HEK293 (cell line): Measurements from ENCODE around the gene TRMU.
A peak's percentile ranks its signal among the peaks of the same experiment; 100 is the strongest.

ENCODE experiments used
- EGR2 ChIP-seq: fragments of 450-650 bp; formaldehyde crosslinking; IDR thresholded peaks from 2 replicates; pipeline ENCODE4 v1.5.1; 2016; ENCODE audit warnings: low read depth, missing biosample characterization, missing genetic modification characterization
- RBAK ChIP-seq: fragments of 450-650 bp; formaldehyde crosslinking; IDR thresholded peaks from 2 replicates; pipeline ENCODE4 v1.5.1; 2016; ENCODE audit warnings: missing biosample characterization, missing genetic modification characterization
- SALL2 ChIP-seq: fragments of 450-650 bp; formaldehyde crosslinking; IDR thresholded peaks from 2 replicates; pipeline ENCODE4 v1.5.0; 2017; ENCODE audit warnings: missing biosample characterization, mild to moderate bottlenecking, missing genetic modification characterization, borderline replicate concordance
- SCRT2 ChIP-seq: fragments of 450-650 bp; formaldehyde crosslinking; IDR thresholded peaks from 2 replicates; pipeline ENCODE4 v1.5.1; 2016; ENCODE audit warnings: missing biosample characterization, missing genetic modification characterization
- SP7 ChIP-seq: fragments of 450-650 bp; formaldehyde crosslinking; IDR thresholded peaks from 2 replicates; pipeline ENCODE4 v1.5.1; 2016; ENCODE audit warnings: missing biosample characterization, missing genetic modification characterization
- ZBTB48 ChIP-seq: fragments of 450-650 bp; formaldehyde crosslinking; IDR thresholded peaks from 2 replicates; pipeline ENCODE4 v1.5.1; 2016; ENCODE audit warnings: missing biosample characterization, missing genetic modification characterization
- ZIC2 ChIP-seq: fragments of 450-650 bp; formaldehyde crosslinking; IDR thresholded peaks from 2 replicates; pipeline ENCODE4 v1.5.1; 2016; ENCODE audit warnings: missing biosample characterization, missing genetic modification characterization
- ZNF112 ChIP-seq: fragments of 450-650 bp; formaldehyde crosslinking; IDR thresholded peaks from 2 replicates; pipeline ENCODE4 v1.5.0; 2017; ENCODE audit warnings: missing biosample characterization, missing genetic modification characterization
- ZNF133 ChIP-seq: fragments of 450-650 bp; formaldehyde crosslinking; IDR thresholded peaks from 2 replicates; pipeline ENCODE4 v1.5.1; 2016; ENCODE audit warnings: missing biosample characterization, missing genetic modification characterization
- ZNF155 ChIP-seq: fragments of 450-650 bp; formaldehyde crosslinking; IDR thresholded peaks from 2 replicates; pipeline ENCODE4 v1.5.1; 2016; ENCODE audit warnings: missing biosample characterization, missing genetic modification characterization
- ZNF324 ChIP-seq: fragments of 450-650 bp; formaldehyde crosslinking; IDR thresholded peaks from 2 replicates; pipeline ENCODE4 v1.5.1; 2016; ENCODE audit warnings: missing biosample characterization, missing genetic modification characterization
- ZNF391 ChIP-seq: fragments of 450-650 bp; formaldehyde crosslinking; IDR thresholded peaks from 2 replicates; pipeline ENCODE4 v1.5.1; 2016; ENCODE audit warnings: low read depth, missing biosample characterization, missing genetic modification characterization, borderline replicate concordance
- ZNF416 ChIP-seq: fragments of 450-650 bp; formaldehyde crosslinking; IDR thresholded peaks from 2 replicates; pipeline ENCODE4 v1.5.1; 2016; ENCODE audit warnings: missing biosample characterization, missing genetic modification characterization
- ZNF426 ChIP-seq: fragments of 450-650 bp; formaldehyde crosslinking; IDR thresholded peaks from 2 replicates; pipeline ENCODE4 v1.5.1; 2017; ENCODE audit warnings: missing biosample characterization, missing genetic modification characterization, mild to moderate bottlenecking, inconsistent platforms, moderate library complexity
- ZNF558 ChIP-seq: fragments of 450-650 bp; formaldehyde crosslinking; IDR thresholded peaks from 2 replicates; pipeline ENCODE4 v1.5.1; 2016; ENCODE audit warnings: missing biosample characterization, missing genetic modification characterization
- ZNF585B ChIP-seq: fragments of 450-650 bp; formaldehyde crosslinking; IDR thresholded peaks from 2 replicates; pipeline ENCODE4 v1.5.1; 2016; ENCODE audit warnings: missing biosample characterization, missing genetic modification characterization
- ZNF670 ChIP-seq: fragments of 450-650 bp; formaldehyde crosslinking; IDR thresholded peaks from 2 replicates; pipeline ENCODE4 v1.5.1; 2016; ENCODE audit warnings: missing biosample characterization, missing genetic modification characterization, low read depth
- ZNF677 ChIP-seq: fragments of 450-650 bp; IDR thresholded peaks from 2 replicates; pipeline ENCODE4 v1.5.0; 2018; ENCODE audit warnings: missing biosample characterization, mild to moderate bottlenecking, missing genetic modification characterization, moderate library complexity
- ZNF785 ChIP-seq: fragments of 450-650 bp; formaldehyde crosslinking; IDR thresholded peaks from 2 replicates; pipeline ENCODE4 v1.5.1; 2016; ENCODE audit warnings: missing biosample characterization, missing genetic modification characterization
- ZNF791 ChIP-seq: fragments of 450-650 bp; formaldehyde crosslinking; IDR thresholded peaks from 2 replicates; pipeline ENCODE4 v1.5.1; 2016; ENCODE audit warnings: missing biosample characterization, missing genetic modification characterization
- TF ChIP-seq, protein P1 (sequence below): fragments of 450-650 bp; formaldehyde crosslinking; IDR thresholded peaks from 2 replicates; pipeline ENCODE4 v1.5.1; 2016; ENCODE audit warnings: missing biosample characterization, missing genetic modification characterization
- TF ChIP-seq, protein P2 (sequence below): fragments of 450-650 bp; formaldehyde crosslinking; IDR thresholded peaks from 2 replicates; pipeline ENCODE4 v1.5.1; 2016; ENCODE audit warnings: missing biosample characterization, missing genetic modification characterization
- TF ChIP-seq, protein P3 (sequence below): fragments of 450-650 bp; formaldehyde crosslinking; IDR thresholded peaks from 2 replicates; pipeline ENCODE4 v1.5.1; 2016; ENCODE audit warnings: missing biosample characterization, missing genetic modification characterization
- TF ChIP-seq, protein P4 (sequence below): fragments of 450-650 bp; formaldehyde crosslinking; IDR thresholded peaks from 2 replicates; pipeline ENCODE4 v1.5.1; 2017; ENCODE audit warnings: missing biosample characterization, mild to moderate bottlenecking, missing genetic modification characterization, moderate library complexity
- TF ChIP-seq, protein P5 (sequence below): fragments of 450-650 bp; formaldehyde crosslinking; IDR thresholded peaks from 2 replicates; pipeline ENCODE4 v1.5.1; 2016; ENCODE audit warnings: missing biosample characterization, missing genetic modification characterization
- TF ChIP-seq, protein P6 (sequence below): sonication (generic); formaldehyde crosslinking; IDR thresholded peaks from 2 replicates; pipeline ENCODE4 v1.8.1; 2022; ENCODE audit warnings: mild to moderate bottlenecking, moderate library complexity, missing genetic modification reagents
- TF ChIP-seq, protein P7 (sequence below): fragments of 450-650 bp; formaldehyde crosslinking; IDR thresholded peaks from 2 replicates; pipeline ENCODE4 v1.5.1; 2016; ENCODE audit warnings: missing biosample characterization, missing genetic modification characterization
- TF ChIP-seq, protein P8 (sequence below): fragments of 450-650 bp; formaldehyde crosslinking; IDR thresholded peaks from 2 replicates; pipeline ENCODE4 v1.5.1; 2016; ENCODE audit warnings: missing biosample characterization, missing genetic modification characterization

TRMU gene

DNA sequence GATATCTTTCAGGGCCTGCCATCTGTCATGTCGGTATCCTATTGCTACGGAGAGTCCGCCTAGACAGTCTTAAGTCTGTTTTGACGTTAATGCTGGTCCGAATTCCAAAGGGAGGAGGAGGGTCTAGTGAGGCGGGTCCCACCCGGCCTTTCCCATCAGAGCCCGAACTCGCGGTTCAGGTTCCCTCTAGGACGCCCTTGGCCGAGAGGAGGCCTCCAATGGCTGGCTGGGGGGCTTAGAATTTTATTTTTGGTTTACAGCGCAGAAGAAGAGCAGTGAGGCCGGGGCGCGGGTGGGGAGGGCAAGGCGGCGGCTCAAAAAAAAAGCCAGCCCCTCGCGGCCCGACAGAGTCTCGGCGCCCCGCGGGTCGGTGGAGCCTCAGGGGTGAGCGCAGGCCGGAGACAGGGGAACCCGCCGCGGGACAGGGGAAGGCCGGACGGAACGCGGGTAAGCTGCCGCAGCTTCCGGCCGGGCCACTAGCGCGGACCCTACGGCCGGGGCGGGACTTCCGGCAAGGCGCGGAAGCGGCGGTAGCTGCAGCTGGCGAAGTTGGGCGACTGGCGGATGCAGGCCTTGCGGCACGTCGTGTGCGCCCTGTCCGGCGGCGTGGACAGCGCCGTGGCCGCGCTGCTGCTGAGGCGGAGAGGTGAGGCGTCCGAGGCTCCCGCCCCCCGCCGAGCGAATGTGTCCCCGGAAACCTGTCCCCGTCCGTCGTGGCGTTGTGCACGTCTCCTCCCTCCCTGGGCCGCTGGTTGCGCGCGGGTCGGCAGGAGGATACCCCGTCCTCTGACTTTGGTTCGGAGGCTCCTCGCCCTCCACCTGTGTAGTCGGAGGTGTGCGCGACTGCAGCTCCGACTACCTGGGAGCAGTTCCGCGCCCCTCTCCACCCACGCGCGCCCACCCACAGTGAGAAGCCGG lies at the start of gene TRMU (continued):
- TF ChIP-seq, protein P1, sequence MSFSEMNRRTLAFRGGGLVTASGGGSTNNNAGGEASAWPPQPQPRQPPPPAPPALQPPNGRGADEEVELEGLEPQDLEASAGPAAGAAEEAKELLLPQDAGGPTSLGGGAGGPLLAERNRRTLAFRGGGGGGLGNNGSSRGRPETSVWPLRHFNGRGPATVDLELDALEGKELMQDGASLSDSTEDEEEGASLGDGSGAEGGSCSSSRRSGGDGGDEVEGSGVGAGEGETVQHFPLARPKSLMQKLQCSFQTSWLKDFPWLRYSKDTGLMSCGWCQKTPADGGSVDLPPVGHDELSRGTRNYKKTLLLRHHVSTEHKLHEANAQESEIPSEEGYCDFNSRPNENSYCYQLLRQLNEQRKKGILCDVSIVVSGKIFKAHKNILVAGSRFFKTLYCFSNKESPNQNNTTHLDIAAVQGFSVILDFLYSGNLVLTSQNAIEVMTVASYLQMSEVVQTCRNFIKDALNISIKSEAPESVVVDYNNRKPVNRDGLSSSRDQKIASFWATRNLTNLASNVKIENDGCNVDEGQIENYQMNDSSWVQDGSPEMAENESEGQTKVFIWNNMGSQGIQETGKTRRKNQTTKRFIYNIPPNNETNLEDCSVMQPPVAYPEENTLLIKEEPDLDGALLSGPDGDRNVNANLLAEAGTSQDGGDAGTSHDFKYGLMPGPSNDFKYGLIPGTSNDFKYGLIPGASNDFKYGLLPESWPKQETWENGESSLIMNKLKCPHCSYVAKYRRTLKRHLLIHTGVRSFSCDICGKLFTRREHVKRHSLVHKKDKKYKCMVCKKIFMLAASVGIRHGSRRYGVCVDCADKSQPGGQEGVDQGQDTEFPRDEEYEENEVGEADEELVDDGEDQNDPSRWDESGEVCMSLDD (tag by site-specific recombination): peak; percentile 75
- TF ChIP-seq SALL2: no peak
- TF ChIP-seq RBAK: no peak
- TF ChIP-seq ZIC2 (tag by site-specific recombination): peak; percentile 75
- TF ChIP-seq, protein P2, sequence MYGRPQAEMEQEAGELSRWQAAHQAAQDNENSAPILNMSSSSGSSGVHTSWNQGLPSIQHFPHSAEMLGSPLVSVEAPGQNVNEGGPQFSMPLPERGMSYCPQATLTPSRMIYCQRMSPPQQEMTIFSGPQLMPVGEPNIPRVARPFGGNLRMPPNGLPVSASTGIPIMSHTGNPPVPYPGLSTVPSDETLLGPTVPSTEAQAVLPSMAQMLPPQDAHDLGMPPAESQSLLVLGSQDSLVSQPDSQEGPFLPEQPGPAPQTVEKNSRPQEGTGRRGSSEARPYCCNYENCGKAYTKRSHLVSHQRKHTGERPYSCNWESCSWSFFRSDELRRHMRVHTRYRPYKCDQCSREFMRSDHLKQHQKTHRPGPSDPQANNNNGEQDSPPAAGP (tag by site-specific recombination): peak; percentile 84
- peak; percentile 81 for TF ChIP-seq EGR2 (tag by site-specific recombination)
- TF ChIP-seq, protein P3, sequence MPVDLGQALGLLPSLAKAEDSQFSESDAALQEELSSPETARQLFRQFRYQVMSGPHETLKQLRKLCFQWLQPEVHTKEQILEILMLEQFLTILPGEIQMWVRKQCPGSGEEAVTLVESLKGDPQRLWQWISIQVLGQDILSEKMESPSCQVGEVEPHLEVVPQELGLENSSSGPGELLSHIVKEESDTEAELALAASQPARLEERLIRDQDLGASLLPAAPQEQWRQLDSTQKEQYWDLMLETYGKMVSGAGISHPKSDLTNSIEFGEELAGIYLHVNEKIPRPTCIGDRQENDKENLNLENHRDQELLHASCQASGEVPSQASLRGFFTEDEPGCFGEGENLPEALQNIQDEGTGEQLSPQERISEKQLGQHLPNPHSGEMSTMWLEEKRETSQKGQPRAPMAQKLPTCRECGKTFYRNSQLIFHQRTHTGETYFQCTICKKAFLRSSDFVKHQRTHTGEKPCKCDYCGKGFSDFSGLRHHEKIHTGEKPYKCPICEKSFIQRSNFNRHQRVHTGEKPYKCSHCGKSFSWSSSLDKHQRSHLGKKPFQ (tag by site-specific recombination): no peak
- TF ChIP-seq, protein P4, sequence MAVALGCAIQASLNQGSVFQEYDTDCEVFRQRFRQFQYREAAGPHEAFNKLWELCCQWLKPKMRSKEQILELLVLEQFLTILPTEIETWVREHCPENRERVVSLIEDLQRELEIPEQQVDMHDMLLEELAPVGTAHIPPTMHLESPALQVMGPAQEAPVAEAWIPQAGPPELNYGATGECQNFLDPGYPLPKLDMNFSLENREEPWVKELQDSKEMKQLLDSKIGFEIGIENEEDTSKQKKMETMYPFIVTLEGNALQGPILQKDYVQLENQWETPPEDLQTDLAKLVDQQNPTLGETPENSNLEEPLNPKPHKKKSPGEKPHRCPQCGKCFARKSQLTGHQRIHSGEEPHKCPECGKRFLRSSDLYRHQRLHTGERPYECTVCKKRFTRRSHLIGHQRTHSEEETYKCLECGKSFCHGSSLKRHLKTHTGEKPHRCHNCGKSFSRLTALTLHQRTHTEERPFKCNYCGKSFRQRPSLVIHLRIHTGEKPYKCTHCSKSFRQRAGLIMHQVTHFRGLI (tag by site-specific recombination): peak; percentile 50; the same call in 1 of the 2 replicates
- no peak for TF ChIP-seq ZNF558 (tag by site-specific recombination)
- no peak for TF ChIP-seq ZNF155
- peak; percentile 83 for TF ChIP-seq ZBTB48 (tag by site-specific recombination)
- TF ChIP-seq ZNF585B (tag by site-specific recombination): no peak
- TF ChIP-seq ZNF670 (tag by site-specific recombination): no peak
- TF ChIP-seq, protein P5, sequence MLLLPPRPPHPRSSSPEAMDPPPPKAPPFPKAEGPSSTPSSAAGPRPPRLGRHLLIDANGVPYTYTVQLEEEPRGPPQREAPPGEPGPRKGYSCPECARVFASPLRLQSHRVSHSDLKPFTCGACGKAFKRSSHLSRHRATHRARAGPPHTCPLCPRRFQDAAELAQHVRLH (tag by site-specific recombination): peak; percentile 91
- TF ChIP-seq SP7 (tag by site-specific recombination): peak; percentile 81
- TF ChIP-seq ZNF426 (tag by site-specific recombination): no peak
- TF ChIP-seq ZNF112 (tag by site-specific recombination): no peak
- TF ChIP-seq ZNF391: peak; percentile 78; the same call in 1 of the 2 replicates
- TF ChIP-seq ZNF133 (tag by site-specific recombination): no peak
- TF ChIP-seq ZNF791: no peak
- TF ChIP-seq, protein P6, sequence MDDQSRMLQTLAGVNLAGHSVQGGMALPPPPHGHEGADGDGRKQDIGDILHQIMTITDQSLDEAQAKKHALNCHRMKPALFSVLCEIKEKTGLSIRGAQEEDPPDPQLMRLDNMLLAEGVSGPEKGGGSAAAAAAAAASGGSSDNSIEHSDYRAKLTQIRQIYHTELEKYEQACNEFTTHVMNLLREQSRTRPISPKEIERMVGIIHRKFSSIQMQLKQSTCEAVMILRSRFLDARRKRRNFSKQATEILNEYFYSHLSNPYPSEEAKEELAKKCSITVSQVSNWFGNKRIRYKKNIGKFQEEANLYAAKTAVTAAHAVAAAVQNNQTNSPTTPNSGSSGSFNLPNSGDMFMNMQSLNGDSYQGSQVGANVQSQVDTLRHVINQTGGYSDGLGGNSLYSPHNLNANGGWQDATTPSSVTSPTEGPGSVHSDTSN: peak; percentile 92
- TF ChIP-seq, protein P7, sequence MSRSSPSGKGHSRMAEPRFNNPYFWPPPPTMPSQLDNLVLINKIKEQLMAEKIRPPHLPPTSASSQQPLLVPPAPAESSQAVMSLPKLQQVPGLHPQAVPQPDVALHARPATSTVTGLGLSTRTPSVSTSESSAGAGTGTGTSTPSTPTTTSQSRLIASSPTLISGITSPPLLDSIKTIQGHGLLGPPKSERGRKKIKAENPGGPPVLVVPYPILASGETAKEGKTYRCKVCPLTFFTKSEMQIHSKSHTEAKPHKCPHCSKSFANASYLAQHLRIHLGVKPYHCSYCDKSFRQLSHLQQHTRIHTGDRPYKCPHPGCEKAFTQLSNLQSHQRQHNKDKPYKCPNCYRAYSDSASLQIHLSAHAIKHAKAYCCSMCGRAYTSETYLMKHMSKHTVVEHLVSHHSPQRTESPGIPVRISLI (tag by site-specific recombination): no peak
- TF ChIP-seq, protein P8, sequence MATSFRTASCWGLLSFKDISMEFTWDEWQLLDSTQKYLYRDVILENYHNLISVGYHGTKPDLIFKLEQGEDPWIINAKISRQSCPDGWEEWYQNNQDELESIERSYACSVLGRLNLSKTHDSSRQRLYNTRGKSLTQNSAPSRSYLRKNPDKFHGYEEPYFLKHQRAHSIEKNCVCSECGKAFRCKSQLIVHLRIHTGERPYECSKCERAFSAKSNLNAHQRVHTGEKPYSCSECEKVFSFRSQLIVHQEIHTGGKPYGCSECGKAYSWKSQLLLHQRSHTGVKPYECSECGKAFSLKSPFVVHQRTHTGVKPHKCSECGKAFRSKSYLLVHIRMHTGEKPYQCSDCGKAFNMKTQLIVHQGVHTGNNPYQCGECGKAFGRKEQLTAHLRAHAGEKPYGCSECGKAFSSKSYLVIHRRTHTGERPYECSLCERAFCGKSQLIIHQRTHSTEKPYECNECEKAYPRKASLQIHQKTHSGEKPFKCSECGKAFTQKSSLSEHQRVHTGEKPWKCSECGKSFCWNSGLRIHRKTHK (tag by site-specific recombination): no peak
- TF ChIP-seq ZNF677: no peak
- peak; percentile 76 for TF ChIP-seq ZNF324 (tag by site-specific recombination)
- peak; percentile 13; the same call in 1 of the 2 replicates for TF ChIP-seq ZNF785 (tag by site-specific recombination)
- no peak for TF ChIP-seq SCRT2
- TF ChIP-seq ZNF416 (tag by site-specific recombination): no peak
